ENCODE data around the gene TTC7B.
A peak's percentile ranks its signal among the peaks of the same experiment; 100 is the strongest.

The TTC7B gene

DNA sequence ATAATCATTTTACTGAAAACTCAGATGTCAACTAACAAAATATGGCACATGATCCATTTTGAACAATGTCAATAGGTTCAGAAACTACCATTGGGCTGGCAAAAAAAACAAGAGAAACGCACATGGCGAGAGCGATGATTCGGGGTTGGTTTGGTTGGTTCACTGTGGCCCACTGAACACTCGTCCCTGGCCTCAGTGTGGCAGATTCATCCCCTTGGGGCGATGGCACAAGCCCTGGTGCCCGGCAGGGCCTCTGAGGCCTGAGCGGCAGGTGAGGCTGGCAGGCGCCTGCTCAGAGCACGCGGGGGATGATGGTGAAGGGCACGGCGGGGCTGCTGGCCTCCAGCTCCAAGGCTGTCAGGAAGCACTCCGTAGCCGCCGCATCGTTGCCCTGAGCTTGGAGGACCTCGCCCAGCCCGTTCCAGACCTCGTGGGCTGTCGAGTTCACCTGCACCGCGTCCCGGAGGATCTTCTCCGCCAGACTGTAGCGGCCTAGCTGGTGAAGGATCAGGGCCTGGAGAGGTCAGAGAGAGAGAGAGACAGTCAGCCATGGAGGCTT is 275.1 kb downstream of the TTC7B start:
- DNase-seq: no peak
- TF ChIP-seq, protein P1, sequence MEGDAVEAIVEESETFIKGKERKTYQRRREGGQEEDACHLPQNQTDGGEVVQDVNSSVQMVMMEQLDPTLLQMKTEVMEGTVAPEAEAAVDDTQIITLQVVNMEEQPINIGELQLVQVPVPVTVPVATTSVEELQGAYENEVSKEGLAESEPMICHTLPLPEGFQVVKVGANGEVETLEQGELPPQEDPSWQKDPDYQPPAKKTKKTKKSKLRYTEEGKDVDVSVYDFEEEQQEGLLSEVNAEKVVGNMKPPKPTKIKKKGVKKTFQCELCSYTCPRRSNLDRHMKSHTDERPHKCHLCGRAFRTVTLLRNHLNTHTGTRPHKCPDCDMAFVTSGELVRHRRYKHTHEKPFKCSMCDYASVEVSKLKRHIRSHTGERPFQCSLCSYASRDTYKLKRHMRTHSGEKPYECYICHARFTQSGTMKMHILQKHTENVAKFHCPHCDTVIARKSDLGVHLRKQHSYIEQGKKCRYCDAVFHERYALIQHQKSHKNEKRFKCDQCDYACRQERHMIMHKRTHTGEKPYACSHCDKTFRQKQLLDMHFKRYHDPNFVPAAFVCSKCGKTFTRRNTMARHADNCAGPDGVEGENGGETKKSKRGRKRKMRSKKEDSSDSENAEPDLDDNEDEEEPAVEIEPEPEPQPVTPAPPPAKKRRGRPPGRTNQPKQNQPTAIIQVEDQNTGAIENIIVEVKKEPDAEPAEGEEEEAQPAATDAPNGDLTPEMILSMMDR (IDR thresholded peaks at IDR 0.05): no peak
- Mint-ChIP-seq H3K36me3 (ENCODE audit: low read depth) (peaks cover 12% of the 10 kb centered on the region), H3K4me1 (peaks cover 37% of the 10 kb centered on the region), H3K4me3 (no peak overlapping the region), H3K9me3 (no peaks in the 10 kb centered on the region), H3K27ac (peak overlapping the region; percentile 27), H3K27me3 (ENCODE audit: low read depth, poor library complexity) (no peaks in the 10 kb centered on the region)

DNA sequence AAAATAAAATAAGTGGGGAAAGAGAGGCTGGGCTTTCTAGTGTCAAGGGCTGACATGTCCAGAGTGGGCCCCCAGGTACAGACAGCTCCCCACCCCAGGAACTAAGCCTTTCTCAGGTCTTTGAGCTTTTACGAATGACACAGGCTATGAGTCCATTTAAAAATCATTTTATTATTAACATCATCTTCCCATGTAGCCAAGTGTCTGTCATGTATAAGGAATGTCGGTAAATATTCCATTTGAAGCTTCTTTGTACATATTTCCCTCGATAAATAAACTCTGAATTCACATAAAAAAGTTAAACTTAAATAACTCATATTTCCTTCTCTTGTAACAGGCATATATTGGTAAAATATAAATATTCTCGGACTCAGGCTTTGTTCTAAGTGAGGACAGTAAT is 275.8 kb downstream of the TTC7B start:
- peaks cover 12% of the 10 kb centered on the region for H3K36me3 Mint-ChIP-seq (ENCODE audit: low read depth)
- peaks cover 39% of the 10 kb centered on the region for H3K4me1 Mint-ChIP-seq
- no peaks in the 10 kb centered on the region for H3K9me3 Mint-ChIP-seq
- no peak for DNase-seq
- no peaks in the 10 kb centered on the region for H3K27me3 Mint-ChIP-seq (ENCODE audit: low read depth, poor library complexity)
- peak overlapping the region; percentile 27 for H3K27ac Mint-ChIP-seq
- H3K4me3 Mint-ChIP-seq: no peak overlapping the region
- TF ChIP-seq, protein P1 (IDR thresholded peaks at IDR 0.05): no peak

DNA sequence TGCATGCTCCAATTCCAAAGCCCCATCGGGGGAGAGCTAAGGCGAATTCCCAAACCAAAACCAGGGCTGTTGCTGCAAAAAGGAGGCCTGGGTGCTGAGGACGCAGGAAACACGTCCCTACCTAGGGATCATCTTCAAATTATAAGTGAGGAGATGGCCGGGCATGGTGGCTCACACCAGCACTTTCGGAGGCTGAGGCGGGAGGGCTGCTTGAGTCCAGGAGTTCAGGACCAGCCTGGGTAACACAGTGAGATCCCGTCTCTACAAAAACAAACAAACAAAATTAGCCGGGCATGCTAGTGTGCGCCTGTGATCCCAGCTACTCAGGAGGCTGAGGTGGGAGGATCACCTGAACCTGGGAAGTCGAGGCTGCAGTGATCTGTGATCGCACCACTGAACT is 276.2 kb downstream of the TTC7B start:
- Mint-ChIP-seq H3K27me3 (ENCODE audit: low read depth, poor library complexity) (no peaks in the 10 kb centered on the region), H3K4me1 (peaks cover 38% of the 10 kb centered on the region), H3K36me3 (ENCODE audit: low read depth) (peaks cover 12% of the 10 kb centered on the region), H3K27ac (no peak overlapping the region), H3K9me3 (no peaks in the 10 kb centered on the region), H3K4me3 (no peak overlapping the region)
- TF ChIP-seq, protein P1 (IDR thresholded peaks at IDR 0.05): no peak
- DNase-seq: no peak

DNA sequence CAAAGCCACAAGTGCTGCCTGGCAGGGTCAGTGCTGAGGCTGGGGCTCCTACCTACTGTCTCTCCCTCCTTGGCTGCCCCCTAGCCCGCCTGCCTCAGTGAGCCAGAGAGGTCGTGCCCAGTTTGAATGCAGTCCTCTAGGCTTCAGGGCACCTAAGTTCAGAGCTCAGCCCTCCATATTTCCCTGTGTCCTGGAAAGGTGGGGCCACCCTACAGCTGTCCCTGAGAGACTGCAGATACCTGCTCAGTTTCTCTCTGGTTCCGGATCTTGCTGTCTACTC is 276.8 kb downstream of the TTC7B start:
- H3K36me3 Mint-ChIP-seq (ENCODE audit: low read depth): peaks cover 12% of the 10 kb centered on the region

DNA sequence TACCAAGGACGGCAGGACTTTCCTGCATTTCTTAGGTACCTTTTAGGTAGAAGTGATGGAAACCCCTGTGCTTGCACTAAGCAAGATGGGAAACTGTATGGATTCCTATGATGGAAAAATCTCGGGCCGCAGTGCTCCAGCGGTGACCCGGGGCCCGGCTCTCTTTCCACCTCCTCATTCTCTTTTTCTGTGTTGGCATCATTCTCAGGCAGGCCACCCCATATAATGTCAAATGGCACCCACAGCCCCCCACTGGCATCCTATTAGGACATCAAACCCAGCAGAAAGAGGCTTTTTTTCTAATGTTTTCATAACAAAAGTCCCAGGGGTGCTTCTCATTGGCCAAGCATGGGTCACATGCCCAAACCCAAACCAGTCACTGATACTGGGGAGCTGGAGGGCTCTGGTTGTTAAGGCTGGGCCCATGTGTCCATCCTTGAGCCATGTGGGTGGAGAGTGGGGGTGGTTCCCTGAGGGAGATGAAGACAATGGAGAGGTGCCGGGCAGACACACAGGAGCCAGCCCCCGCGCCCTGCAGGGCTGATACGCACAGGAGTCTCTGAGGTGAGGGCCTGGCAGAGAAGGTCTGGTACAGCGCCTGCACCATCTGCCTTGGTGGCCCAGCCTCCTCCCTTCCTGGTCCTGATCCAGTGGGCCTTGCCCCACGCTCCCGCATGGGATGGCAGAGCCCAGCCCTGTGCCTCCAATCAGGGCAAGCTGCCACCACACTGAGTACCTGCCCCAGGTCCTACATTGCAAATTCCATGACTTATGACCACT is 277.3 kb downstream of the TTC7B start:
- Mint-ChIP-seq H3K4me1 (peaks cover 41% of the 10 kb centered on the region), H3K27me3 (ENCODE audit: low read depth, poor library complexity) (no peaks in the 10 kb centered on the region), H3K27ac (no peak overlapping the region), H3K9me3 (no peaks in the 10 kb centered on the region), H3K36me3 (ENCODE audit: low read depth) (peaks cover 12% of the 10 kb centered on the region), H3K4me3 (no peak overlapping the region)
- TF ChIP-seq, protein P1 (IDR thresholded peaks at IDR 0.05): no peak
- DNase-seq: no peak

More for the DNA sequence above, 276.8 kb downstream of the TTC7B start:
- H3K27me3 Mint-ChIP-seq (ENCODE audit: low read depth, poor library complexity): no peaks in the 10 kb centered on the region
- H3K27ac Mint-ChIP-seq: no peak overlapping the region
- TF ChIP-seq, protein P1 (IDR thresholded peaks at IDR 0.05): no peak
- no peak for DNase-seq
- no peak overlapping the region for H3K4me3 Mint-ChIP-seq
- peaks cover 36% of the 10 kb centered on the region for H3K4me1 Mint-ChIP-seq
- H3K9me3 Mint-ChIP-seq: no peaks in the 10 kb centered on the region

DNA sequence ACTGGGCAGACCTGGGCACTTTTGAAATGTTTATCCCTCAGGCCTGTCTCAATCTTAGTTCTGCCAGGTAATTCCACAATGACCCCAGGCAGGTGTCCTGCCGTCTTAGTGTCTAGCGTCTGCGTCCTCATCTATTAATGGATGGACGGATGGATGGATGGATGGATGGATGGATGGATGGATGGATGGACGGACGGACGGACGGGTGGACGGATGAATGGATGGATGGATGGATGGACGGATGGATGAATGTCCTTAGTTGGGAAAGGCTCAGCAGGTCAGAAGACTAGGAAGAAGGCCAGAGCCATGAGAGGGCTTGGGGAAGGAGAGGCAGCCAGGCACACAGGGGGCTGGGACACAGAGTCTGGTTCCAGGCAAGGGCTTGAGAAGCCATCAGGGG is 278.1 kb downstream of the TTC7B start:
- Mint-ChIP-seq H3K4me3 (no peak overlapping the region), H3K27ac (no peak overlapping the region), H3K27me3 (ENCODE audit: low read depth, poor library complexity) (no peaks in the 10 kb centered on the region), H3K4me1 (peaks cover 40% of the 10 kb centered on the region), H3K9me3 (no peaks in the 10 kb centered on the region), H3K36me3 (ENCODE audit: low read depth) (peaks cover 12% of the 10 kb centered on the region)
- TF ChIP-seq, protein P1 (IDR thresholded peaks at IDR 0.05): no peak
- no peak for DNase-seq
